GM12892 (cell line): Measurements from ENCODE around the gene COL19A1.

Experiments used
- POLR2AphosphoS5 ChIP-seq: IDR thresholded peaks from 2 replicates; pipeline ENCODE4 v1.6.1; 2011; ENCODE audit warnings: low read depth, low read length, control low read depth
- TAF1 ChIP-seq: IDR thresholded peaks from 2 replicates; pipeline ENCODE4 v1.6.1; 2011; ENCODE audit warnings: low read depth, mild to moderate bottlenecking, control low read depth, low read length, borderline replicate concordance

DNA sequence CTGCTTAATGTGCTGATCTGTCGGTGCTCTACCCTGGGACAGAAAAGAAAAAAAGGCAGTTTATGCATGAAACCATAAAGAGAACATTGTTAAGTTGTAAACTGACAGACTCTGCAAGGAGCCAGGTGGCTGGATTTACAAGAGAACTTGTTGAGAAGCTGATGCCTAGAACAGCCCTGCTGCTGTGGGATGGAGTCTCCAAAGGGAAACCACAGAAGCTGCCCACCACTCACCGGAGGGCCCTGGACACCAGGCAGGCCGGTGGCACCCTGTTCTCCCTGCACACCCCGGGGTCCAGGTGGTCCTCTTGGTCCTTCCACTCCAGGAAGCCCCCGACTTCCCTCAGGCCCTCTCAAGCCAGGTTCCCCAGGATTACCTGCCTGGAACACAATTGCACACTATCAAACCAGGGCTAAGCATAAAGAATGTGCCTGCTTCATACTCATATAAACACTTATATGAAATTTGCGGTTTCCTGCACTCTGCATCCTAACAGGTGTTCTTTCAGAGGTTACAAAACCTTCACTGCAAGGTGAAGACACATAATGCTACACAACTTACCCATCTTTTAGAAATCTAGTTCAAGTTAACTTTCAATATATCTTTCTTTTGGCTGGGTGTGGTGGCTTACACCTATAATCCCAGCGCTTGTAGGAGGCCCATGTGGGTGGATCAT is 368.3 kb downstream of the COL19A1 start:
- TF ChIP-seq TAF1 (no peak), POLR2AphosphoS5 (no peak)
